PC-3 (cell line): ENCODE measurements around the gene CYB561A3. TPM values are rescaled to one million over a fixed set of nuclear protein-coding genes. Genes with fewer than 3 reads are reported as not detected.

Source experiments
- ATAC-seq: fragments of 200-7000 bp; cut with Tn5 transposase; 2 replicates; pipeline ENCODE4 v1.9.1; 2020; ENCODE audit warnings: mild to moderate bottlenecking, moderate library complexity
- BruUV-seq: library from RNA; stranded (reverse); fragments of 400-500 nt; replicated peaks from 2 replicates; lab custom pipeline; 2021; lab: Mats Ljungman, UMichigan
- CTCF ChIA-PET: fragments of 300-600 bp; sonication (Branson Sonifier 250); formaldehyde crosslinking; loops from one replicate; lab custom pipeline; 2022; ENCODE audit warnings: antibody characterized with exemption; lab: Charles Lee
- POLR2A ChIA-PET: fragments of 300-600 bp; sonication (Branson Sonifier 250); formaldehyde crosslinking; loops from one replicate; lab custom pipeline; 2022; ENCODE audit warnings: antibody characterized with exemption; ENCODE audit not compliant: unreplicated experiment; lab: Charles Lee
- DNase-seq: peaks from one replicate; pipeline ENCODE4 v3.0.0-alpha.2; 2015
- H2AFZ ChIP-seq: fragments of 300-600 bp; sonication (generic); 2 replicates; pipeline ENCODE4 v1.6.0; 2016; ENCODE audit warnings: antibody characterized with exemption, low read length
- H3F3A ChIP-seq: fragments of 300-600 bp; sonication (generic); one replicate; pipeline ENCODE4 v1.6.0; 2017; ENCODE audit warnings: antibody characterized with exemption, low read length, control low read depth, mild to moderate bottlenecking; ENCODE audit not compliant: unreplicated experiment
- H3K27ac ChIP-seq: fragments of 300-600 bp; sonication (generic); 2 replicates; pipeline ENCODE4 v1.5.1; 2016; ENCODE audit warnings: mild to moderate bottlenecking, low read length
- H3K27me3 ChIP-seq: fragments of 300-600 bp; sonication (generic); 2 replicates; pipeline ENCODE4 v1.6.1; 2016; ENCODE audit warnings: low read length, mixed read lengths
- H3K36me3 ChIP-seq: fragments of 300-600 bp; sonication (generic); 2 replicates; pipeline ENCODE4 v1.6.1; 2016; ENCODE audit warnings: low read depth, mixed run types, low read length, mixed read lengths
- H3K4me1 ChIP-seq: fragments of 300-600 bp; sonication (generic); 2 replicates; pipeline ENCODE4 v1.5.1; 2016; ENCODE audit warnings: low read length; ENCODE audit not compliant: insufficient read depth
- H3K4me2 ChIP-seq: fragments of 300-600 bp; sonication (generic); 2 replicates; pipeline ENCODE4 v1.6.0; 2016; ENCODE audit warnings: low read length
- H3K4me3 ChIP-seq: fragments of 300-600 bp; sonication (generic); 2 replicates; pipeline ENCODE4 v1.5.1; 2016; ENCODE audit warnings: mild to moderate bottlenecking, low read length, mixed read lengths
- H3K79me2 ChIP-seq: fragments of 300-600 bp; sonication (generic); 2 replicates; pipeline ENCODE4 v1.6.1; 2017; ENCODE audit warnings: low read length, mixed read lengths
- H3K9ac ChIP-seq: fragments of 300-600 bp; sonication (generic); 2 replicates; pipeline ENCODE4 v1.6.0; 2016; ENCODE audit warnings: mild to moderate bottlenecking, low read length
- H3K9me2 ChIP-seq: fragments of 300-600 bp; sonication (generic); replicated peaks from 2 replicates; pipeline ENCODE4 v1.6.1; 2016; ENCODE audit warnings: mixed run types, low read length, mixed read lengths
- H3K9me3 ChIP-seq: fragments of 300-600 bp; sonication (generic); 2 replicates; pipeline ENCODE4 v1.6.1; 2016; ENCODE audit warnings: low read length, mixed read lengths
- H4K20me1 ChIP-seq: fragments of 300-600 bp; sonication (generic); 2 replicates; pipeline ENCODE4 v1.6.1; 2016; ENCODE audit warnings: low read length, mixed read lengths
- EZH2 ChIP-seq: fragments of 300-600 bp; sonication (generic); IDR thresholded peaks from one replicate; pipeline ENCODE4 v1.6.1; 2017; ENCODE audit warnings: antibody characterized with exemption, mild to moderate bottlenecking, low read length; ENCODE audit not compliant: unreplicated experiment
- EZH2phosphoT487 ChIP-seq: fragments of 300-600 bp; sonication (generic); IDR thresholded peaks from 2 replicates; pipeline ENCODE4 v1.6.1; 2018; ENCODE audit warnings: mild to moderate bottlenecking, antibody characterized with exemption, low read length, borderline replicate concordance
- intact Hi-C: fragments of 100-400 bp; cut with micrococcal nuclease; formaldehyde crosslinking; loops from 2 replicates; pipeline ENCODE4 v1.9.0; 2023
- total RNA-seq: library from RNA; depleted of rRNA; stranded (reverse); fragments of >200 nt; gene quantifications from 2 replicates; pipeline ENCODE4 v1.2.3, GENCODE V29; 2014
- TF ChIP-seq, protein P1 (sequence below): fragments of 300-600 bp; sonication (generic); conservative IDR thresholded peaks from 2 replicates; pipeline ENCODE4 v1.5.1; 2017; ENCODE audit warnings: antibody characterized with exemption, low read depth, mild to moderate bottlenecking, low read length

CYB561A3 gene
- total RNA-seq, 1 experiment from 2014 or later, result 51.2 TPM

DNA sequence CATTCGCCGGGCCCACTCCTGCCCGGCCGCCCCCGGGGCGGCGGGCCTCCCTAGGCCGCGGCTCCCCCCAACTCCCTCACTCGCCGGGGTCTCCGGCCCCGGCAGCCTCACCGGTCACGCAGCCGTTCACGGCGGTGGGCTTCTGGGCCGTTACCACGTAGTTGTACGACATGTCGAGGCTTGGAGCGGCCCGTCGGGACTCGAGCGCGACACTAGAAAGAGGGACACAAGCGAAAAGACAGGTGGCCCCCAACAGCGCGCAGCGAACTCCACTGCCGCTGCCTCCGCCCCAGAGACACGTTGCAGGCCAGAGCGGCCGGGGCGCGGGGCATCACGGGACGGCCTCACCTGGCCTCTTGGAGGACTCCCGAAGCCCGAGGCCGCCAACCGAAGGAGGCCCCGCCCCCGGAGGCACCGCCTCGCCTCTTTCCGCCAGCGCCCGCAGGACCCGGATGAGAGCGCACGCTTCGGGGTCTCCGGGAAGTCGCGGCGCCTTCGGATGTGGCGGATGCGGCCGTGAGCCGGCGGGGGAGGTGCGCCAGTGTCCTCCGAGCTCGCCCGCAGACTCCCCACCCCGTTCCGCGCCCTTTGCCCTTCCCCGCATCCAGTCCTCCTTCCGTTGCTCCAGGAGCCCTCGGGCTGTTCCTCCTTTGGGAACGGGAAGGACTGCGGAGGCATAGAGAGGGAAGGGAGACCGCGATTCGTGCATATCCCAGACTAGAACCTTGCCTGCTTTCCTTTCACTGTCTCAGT is 28.7 kb downstream of the CYB561A3 start, which contains the start of the genes DDB1 and TKFC:
Gene DDB1, minus strand, starts transcription at position 309 of the 753 bp plus-strand sequence. Its CDS starts 137 bp downstream, at position 172.
Gene TKFC, plus strand, starts transcription at position 432 of the 753 bp plus-strand sequence. CDS start 1,501 bp downstream, outside the sequence.
- intact Hi-C loops, result loop anchor here (10.0 kb wide), 1 partner anchor 78 kb away; no protein-coding TSS in a partner anchor
- no peaks in the 10 kb centered on the region for H3K27me3 ChIP-seq
- H3K9me3 ChIP-seq, result no peaks in the 10 kb centered on the region
- peaks cover 14% of the 10 kb centered on the region for H3K36me3 ChIP-seq
- H3K9ac ChIP-seq, result peak within 1 kb of the TSS; percentile 99
- H3K4me3 ChIP-seq, result peak within 1 kb of the TSS; percentile 95
- no peaks in the 10 kb centered on the region for H3F3A ChIP-seq
- peak within 1 kb of the TSS; percentile 52 for H3K27ac ChIP-seq
- peak within 1 kb of the TSS; percentile 88 for H3K4me2 ChIP-seq
- ChIA-PET CTCF (no interaction called here), POLR2A (no interaction called here)
- TF ChIP-seq, protein P1, sequence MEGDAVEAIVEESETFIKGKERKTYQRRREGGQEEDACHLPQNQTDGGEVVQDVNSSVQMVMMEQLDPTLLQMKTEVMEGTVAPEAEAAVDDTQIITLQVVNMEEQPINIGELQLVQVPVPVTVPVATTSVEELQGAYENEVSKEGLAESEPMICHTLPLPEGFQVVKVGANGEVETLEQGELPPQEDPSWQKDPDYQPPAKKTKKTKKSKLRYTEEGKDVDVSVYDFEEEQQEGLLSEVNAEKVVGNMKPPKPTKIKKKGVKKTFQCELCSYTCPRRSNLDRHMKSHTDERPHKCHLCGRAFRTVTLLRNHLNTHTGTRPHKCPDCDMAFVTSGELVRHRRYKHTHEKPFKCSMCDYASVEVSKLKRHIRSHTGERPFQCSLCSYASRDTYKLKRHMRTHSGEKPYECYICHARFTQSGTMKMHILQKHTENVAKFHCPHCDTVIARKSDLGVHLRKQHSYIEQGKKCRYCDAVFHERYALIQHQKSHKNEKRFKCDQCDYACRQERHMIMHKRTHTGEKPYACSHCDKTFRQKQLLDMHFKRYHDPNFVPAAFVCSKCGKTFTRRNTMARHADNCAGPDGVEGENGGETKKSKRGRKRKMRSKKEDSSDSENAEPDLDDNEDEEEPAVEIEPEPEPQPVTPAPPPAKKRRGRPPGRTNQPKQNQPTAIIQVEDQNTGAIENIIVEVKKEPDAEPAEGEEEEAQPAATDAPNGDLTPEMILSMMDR, result no peak
- TF ChIP-seq EZH2phosphoT487, result no peak
- no peak for TF ChIP-seq EZH2
- no peaks in the 10 kb centered on the region for H3K9me2 ChIP-seq
- H2AFZ ChIP-seq, result peak within 1 kb of the TSS; percentile 64
- ATAC-seq (peak; percentile 91), DNase-seq (peak; percentile 97)
- H3K79me2 ChIP-seq, result peaks cover 58% of the 10 kb centered on the region
- no TSS peak for BruUV-seq
- H4K20me1 ChIP-seq, result peaks cover 23% of the 10 kb centered on the region
- peaks cover 30% of the 10 kb centered on the region for H3K4me1 ChIP-seq

DNA sequence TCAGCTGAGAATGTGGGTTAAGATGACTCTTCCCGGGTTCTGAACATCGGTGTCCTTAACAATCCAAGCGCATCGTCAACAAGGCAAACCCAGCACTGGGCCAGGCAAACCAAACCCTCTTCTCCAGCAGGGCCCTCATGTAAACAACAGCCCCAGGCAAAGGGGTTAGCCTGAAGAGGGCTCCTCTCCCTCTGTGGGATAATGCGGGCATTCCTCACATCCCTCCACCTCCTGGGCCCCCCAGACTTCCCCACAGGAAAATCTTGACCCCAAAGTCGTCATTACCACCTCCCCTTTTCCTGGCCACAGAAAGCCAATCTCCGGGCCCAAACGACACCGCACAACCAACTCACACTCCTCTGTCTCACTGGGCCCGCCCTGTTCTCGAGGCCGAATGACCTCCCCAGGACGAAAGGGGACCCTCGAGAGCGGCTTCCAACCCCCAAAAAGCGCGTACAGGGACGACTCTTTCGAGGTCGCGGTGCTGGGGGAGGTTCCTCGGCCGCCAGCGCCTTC is 29.3 kb downstream of the CYB561A3 start:
- Histone ChIP-seq H3K27me3 (no peaks in the 10 kb centered on the region), H3K4me3 (peak overlapping the region; percentile 95), H3K79me2 (peaks cover 65% of the 10 kb centered on the region), H3K9me2 (no peaks in the 10 kb centered on the region), H2AFZ (peak overlapping the region; percentile 64), H3K4me1 (peaks cover 30% of the 10 kb centered on the region), H3K4me2 (peak overlapping the region; percentile 88), H4K20me1 (peaks cover 24% of the 10 kb centered on the region), H3K27ac (peak overlapping the region; percentile 42), H3K36me3 (peaks cover 20% of the 10 kb centered on the region), H3F3A (no peaks in the 10 kb centered on the region), H3K9ac (peak overlapping the region; percentile 99), H3K9me3 (no peaks in the 10 kb centered on the region)
- ATAC-seq, result peak; percentile 16; the same call in 1 of the 2 replicates
- ChIA-PET POLR2A (interaction anchor here (0.6 kb wide), 1 partner anchor 358 kb away, joined by 3 read pairs; no protein-coding TSS in a partner anchor), CTCF (no interaction called here)
- intact Hi-C loops, result loop anchor here (10.0 kb wide), 1 partner anchor 78 kb away; no protein-coding TSS in a partner anchor
- BruUV-seq, result no TSS peak
- TF ChIP-seq, protein P1, result no peak
- TF ChIP-seq EZH2phosphoT487 (no peak), EZH2 (no peak)
- peak; percentile 26 for DNase-seq
